ENCODE results near the gene CORO1C.

CORO1C gene

DNA sequence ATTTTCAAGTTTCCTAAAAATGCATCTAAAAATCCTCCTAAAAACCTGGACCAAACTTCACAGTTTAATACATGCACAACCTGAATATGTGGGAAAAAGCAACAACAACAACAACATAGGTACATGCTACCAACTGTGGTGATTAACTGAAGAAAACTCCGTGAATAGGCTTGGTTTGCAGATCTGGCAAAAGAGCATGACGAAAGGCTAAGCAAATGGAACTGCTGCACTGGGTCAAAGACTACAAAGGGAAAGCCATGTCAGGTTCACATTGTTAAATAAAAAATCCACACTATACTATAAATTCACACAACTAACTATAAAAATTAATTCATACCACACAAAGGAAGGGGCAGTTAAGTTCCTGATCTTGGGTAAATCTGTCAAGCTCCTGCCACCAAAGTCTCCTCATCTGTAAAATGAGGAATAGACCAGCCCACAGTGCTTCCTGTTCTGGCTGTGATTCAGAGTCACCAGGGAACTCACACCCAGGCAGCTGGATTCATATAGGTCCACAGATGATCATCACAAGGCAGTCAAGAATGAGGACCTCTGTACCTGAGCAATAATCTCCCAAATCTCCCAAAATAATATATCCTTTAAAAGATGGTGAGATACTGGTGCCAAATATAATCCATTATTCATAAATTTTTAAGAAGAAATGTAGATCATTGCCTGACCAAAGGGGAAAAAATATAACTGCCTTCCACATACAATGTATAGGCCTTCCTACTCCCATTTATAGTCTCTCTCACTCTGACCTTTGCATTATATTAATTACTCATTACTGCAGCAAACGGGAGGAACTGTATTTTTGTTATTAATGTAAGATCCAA lies 7.0 kb downstream of the CORO1C start:
- no peak for DNase-seq

- DNase-seq = no peak
These were observed 8.1 kb downstream of the CORO1C start for GRCh38 chr12:108722992-108723766.

GRCh38 chr12:108722463-108722862 lies 8.9 kb downstream of the CORO1C start:
- no peak for DNase-seq

DNA sequence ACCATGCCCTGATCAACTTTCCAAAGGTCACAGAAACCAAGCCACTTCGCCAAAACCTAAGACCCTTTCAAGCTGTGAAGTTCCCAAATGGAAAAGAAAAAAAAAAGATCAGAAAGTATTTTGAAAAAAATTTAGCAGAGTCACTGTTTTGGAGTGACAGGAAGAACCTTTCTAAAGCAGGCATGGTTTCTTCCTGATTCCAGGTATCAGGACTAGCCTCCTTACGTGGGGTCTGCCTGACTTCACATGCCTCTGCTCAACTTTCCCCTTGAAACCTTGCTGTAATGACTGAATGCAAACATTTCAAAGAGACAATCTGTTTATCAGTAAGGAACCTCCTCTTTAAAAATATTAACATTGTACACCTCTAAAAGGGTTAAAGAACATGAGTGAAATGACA lies 9.5 kb downstream of the CORO1C start:
- DNase-seq = no peak

DNA sequence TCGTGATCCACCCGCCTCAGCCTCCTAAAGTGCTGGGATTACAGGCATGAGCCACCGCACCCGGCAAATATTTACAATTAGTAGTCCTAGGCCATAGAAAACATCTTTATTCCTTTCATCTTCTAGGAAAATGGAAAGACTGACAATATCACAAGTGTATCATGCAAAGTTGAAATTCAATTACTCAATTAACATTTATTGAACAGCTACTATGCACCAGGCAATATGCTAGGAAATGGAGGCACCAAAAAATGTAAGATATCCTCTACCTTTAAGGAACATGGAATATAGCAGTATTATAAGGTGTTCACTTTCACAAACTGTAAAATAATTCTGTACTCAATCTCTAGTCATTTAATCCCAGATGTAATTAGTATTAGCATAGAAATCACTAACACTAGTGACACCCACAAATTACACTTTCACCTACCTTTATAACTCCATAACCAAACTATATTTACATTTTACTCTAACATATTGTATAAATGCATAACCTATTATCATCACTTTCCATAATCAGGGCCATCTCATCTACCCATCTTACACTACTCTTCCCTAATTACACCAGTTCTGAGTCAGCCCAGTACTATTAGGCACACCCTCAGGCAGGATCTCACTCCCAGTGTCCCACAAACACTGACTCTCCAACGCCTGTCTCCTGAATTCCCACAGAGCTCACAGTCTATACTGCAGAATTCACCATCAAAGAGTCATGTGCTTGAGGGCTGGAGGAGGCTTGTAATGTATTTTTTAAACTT lies 10.4 kb downstream of the CORO1C start:
- no peak for DNase-seq

GRCh38 chr12:108717243-108717642 lies 14.1 kb downstream of the CORO1C start:
- DNase-seq = no peak

GRCh38 chr12:108714866-108715265 lies 16.5 kb downstream of the CORO1C start:
- DNase-seq = no peak

GRCh38 chr12:108713471-108713870 lies 17.8 kb downstream of the CORO1C start:
- DNase-seq = no peak

DNA sequence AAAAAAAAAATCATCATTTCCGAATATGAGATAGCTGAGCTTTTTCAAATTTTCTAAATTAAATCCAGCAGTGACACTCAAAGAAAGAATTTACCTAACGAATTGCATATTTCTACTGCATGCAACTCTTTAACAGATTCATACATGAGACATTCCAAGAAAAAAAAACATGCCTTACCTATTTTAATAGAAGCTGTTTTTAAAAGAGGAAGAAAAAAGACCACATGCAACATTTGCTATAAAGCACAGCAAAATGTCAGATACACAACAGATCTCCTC lies 18.5 kb downstream of the CORO1C start:
- no peak for DNase-seq

- DNase-seq = no peak
These were observed 19.0 kb downstream of the CORO1C start for GRCh38 chr12:108712165-108712924.

- no peak for DNase-seq
These were observed 19.7 kb downstream of the CORO1C start for GRCh38 chr12:108711489-108712164.

GRCh38 chr12:108709697-108710096 lies 21.6 kb downstream of the CORO1C start:
- DNase-seq = no peak

DNA sequence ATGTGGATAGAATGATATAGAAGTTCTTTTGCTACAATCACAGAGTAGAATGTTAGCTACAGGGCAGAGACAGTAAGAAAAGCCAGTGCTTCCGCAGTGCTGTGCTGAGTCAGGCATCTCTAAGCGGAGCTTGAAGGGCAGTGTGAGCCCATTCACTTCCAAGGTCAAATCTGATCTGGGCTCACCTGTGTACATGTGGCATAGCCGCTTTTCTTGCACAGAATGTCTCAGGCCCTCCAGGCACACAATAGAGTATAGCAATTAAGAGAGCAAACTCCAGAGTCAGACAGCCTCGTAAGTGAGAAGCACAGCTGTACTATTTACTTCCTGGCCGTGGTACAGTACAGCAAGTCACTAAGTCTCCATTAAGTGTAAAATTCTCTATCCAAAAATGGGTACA lies 26.8 kb downstream of the CORO1C start:
- no peak for DNase-seq

DNA sequence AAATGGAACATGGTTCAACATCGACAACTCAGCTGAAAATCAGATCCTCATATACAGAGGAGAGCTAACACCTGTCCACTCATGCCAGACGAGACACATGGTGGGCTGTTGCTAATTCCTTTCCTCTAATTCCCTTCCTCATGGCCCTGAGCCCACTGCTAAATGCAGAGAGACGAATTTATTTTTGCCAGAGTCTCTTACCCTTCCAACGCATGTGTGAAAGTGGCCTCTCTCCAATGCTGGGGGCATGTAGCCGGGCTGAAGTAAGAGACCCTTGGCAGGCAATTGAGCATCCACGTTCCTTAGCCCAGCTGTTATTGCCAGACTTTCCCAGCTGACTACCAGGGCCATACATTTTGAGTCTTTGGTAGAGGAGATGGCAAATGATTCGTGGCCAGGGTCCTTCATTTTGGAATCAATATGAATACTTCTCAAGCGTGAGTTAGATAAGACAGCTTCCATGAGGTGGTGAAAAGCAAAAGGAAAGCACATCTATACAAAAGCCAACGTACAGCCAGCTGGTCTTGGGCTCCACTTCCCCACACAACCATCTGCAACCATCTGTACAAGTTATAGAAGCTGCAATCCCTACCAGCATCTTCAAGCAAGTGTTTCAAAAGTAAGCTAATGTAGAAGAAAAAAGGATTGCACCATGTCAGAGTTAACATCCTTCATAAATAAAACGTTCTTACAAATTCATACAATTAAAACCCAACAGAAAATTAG lies 28.6 kb downstream of the CORO1C start:
- DNase-seq = no peak

DNA sequence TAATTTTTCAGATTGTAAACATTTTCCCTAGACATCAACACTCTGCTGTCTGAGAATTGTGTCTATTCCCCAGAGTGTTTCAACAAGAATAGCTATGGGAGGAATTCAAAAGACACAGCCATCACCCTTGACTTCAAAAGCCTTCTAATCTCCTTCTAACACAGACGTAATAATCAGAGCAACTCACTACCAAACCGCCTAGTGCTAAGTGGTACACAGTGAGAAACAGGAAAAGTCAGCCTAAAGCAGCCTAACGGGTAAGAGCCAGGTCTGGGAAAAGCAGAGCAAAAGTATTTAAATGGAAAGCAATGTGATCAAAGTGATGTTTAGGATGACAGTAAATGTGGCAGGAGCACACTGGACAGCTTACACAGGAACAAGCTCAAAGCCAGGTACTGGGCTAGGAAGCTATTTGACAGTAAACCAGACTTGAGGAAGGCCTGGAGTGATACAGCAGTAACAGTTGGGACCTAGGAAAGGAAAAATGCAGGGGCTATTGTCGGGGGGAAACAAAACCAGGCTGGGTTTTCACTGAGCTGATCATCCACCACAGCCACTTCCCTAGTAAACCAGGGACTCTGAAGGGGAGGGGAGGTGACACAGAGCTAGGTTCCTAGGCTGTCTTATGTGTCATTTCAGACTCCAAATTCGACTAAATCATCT lies 29.4 kb downstream of the CORO1C start:
- no peak for DNase-seq

DNA sequence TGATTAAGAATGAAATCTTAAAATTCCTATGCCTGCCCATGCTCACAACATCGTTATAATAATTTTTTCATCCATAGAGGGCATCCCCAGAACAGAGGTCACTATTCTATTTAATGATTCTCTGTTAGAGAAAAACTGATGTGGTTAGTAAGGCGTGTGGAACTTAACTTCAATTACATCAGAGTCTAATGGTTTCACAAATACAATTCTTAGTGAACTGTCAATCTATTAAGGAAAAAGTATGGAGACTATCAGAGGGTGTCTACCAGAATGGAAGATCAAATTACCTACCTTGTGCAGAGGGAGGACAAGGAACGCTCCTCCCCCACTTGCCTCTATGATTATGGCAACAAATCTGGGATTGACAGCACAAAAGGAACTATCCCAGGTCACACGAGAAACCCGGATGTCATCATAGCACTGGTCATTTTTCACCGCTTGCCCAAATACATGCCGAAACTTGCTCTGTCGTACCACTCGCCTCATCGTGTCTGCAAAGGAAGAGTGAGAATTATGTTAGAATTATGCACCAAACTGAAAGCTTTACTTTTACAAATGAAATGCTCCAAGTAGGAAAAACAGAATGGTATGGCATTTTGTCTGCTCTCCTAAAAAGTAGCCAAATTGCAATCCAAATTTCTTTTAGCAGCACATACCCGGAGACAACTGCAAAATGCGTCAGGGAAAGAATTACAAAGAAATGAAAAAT lies 30.3 kb downstream of the CORO1C start:
- no peak for DNase-seq

DNA sequence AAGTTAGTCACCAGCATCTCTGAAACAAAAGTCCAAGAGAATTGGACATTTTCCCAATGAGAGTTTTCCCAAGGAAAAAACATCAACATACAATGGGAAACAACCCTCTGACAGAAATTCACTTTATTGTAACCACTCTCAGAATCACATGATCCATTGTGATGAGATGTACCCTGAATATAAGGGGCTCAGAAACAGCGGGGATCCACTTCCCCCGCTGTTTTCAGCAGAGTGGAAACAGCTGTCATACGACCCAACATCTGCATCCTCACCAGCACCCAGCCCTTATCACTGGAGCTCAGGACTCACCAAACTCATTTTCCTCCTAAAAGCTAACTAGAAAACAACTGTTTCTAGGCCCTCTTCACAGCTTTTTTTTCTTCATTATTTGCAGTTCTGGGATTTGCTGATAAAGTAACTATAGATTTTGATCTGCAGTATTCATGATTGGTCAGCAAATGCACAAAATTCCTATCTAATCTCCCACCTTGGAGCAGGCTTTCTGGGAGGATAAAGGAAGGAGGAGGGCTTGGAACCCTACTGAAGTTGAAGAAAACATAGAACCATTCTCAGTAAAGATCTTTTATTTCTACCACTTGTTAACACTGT lies 31.3 kb downstream of the CORO1C start:
- no peak for DNase-seq

GRCh38 chr12:108697905-108698304 lies 33.4 kb downstream of the CORO1C start:
- no peak for DNase-seq

DNA sequence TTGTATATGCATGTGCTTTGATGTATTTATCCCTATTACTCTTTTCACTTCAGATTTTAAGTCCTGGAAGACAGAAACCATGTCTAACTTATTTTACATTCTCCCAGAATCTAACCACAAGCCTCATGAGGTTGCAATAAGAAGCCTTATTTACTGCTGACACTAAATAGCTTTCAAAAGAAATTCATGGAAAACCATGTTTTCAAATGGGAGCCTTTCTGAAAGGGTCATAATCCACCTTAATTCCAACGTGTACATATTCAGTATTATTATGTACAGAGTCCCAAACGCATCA lies 34.4 kb downstream of the CORO1C start:
- no peak for DNase-seq

All from central memory CD4-positive, alpha-beta T cell (primary cell).